CD4-positive, alpha-beta T cell treated with Interleukin-21 for 1 hour (primary cell): ENCODE measurements around the gene OCRL.
A peak's percentile ranks its signal among the peaks of the same experiment; 100 is the strongest.

Experiments used
- DNase-seq: peaks from one replicate; pipeline ENCODE4 v3.0.0-alpha.2; 2020

The OCRL gene

DNA sequence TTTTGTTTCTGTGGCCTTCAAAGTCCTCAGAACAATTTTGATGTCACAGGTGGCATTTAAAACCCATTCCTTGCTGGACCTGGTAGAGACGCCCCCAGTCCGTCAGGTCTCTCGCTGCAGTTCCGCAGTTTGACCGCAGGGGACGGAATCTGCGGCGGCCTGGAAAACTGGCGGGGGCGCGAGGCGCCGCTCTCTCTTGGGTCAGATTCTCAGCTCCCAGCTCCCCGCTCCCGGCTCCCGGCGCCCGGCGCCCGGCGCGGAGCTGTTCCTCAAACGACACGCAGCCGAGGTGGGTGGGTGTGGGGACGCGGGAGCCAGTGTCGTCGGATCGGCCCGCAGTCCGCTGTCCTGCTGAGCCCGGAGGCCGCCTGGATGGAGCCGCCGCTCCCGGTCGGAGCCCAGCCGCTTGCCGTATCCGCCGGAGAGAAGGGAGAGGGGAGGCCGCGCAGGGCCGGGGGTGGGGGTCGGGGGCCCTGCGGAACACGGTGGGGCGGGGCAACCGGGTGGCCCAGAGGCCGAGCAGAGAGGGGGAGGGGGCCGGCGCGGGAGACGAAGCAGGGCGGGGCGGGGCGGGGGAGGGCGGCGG lies at the start of gene OCRL:
TSS of gene OCRL (plus strand) at position 192 of the 586 bp plus-strand sequence. CDS start at position 373, 181 bp downstream.
- DNase-seq, result peak; percentile 52

DNA sequence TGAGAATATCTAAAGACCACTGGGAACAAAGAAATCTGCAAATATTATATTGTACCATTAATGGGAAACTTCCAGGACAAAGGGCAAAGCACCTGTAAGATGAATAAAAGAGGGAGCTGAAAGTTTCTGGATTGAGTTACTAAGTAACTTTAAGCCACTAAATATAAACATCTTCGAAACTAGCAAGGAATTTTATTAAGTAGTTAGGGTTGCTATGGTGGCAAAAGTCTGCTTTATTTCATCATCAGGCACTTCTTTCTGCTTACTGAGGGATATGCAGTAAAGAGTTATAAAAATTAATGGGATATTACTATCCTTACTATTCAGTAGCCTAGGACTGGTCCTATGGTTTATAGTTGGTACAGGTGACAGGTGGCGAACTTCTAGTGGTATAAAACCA lies 49.7 kb upstream of the OCRL start:
- DNase-seq, result no peak

DNA sequence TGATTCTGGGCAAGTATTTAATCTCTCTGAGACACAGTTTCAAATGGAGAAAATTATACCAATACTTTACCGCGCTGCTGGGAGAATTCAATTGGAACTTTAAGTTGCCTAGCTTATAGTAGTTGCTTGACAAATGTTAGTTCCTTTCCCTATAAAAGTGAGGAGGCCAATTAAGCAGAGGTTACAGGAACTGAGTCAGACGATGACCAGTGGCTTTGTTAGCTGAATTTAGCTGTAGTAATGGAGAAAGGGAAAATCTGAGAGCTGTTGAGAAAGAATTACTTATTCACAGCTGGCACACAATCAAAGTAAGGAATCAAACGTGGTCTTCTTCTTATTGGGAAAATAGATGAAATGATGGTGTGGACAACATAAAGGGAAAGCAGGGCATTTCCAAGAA lies 46.4 kb upstream of the OCRL start:
- DNase-seq, result no peak

DNA sequence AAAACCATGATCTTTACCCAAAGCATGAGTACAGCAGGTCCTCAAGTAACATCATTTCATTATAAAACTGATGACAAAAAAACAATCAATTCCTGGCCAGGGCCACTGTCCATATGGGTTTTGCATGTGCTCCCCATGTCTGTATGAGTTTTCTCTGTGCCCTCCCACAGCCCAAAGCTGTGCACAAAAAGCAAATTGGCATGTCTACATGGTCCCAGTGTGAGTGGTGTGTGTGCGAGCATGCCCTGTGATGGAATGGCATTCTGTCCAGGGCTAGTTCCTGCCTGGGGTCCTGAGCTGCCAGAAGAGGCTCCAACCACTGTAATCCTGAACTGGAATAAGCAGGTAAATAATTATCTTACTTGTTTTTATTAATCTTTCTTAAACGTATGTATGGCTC lies 45.2 kb upstream of the OCRL start:
- DNase-seq, result no peak

DNA sequence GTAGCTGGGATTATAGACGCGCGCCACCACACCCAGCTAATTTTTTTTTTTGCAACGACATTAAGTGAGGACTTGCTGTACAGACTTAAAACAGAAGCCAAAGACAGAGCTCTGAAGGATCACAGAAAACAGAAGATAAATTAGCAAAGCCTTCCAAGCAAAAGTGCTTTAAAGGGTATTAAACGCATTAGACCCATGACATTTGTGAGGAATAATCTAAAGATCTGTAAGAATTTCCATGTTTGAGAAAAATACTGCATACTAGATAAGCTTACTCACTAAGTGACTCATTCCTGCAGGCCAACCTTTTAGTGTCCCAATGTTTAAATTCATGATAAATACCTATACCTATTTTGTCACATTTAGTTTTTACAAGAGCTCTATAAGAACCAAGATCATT lies 44.2 kb upstream of the OCRL start:
- no peak for DNase-seq

DNA sequence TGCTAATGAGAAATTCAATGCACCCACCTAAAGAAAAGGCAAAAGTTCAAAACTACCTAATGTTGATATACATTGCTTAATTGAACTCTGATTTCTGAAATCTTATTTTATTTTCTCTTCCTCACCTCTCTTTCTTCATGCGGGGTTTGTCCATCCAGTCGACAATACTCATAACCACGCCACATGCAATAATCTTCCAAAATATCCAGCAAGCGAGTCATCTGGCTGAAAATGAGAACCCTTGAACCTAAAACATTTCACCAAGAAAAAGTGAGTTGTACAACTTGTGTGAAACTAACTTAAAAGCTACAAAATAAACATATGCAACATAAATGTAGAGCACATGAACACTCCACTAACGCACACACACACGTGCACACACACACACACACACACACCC lies 43.4 kb upstream of the OCRL start:
- DNase-seq, result no peak

DNA sequence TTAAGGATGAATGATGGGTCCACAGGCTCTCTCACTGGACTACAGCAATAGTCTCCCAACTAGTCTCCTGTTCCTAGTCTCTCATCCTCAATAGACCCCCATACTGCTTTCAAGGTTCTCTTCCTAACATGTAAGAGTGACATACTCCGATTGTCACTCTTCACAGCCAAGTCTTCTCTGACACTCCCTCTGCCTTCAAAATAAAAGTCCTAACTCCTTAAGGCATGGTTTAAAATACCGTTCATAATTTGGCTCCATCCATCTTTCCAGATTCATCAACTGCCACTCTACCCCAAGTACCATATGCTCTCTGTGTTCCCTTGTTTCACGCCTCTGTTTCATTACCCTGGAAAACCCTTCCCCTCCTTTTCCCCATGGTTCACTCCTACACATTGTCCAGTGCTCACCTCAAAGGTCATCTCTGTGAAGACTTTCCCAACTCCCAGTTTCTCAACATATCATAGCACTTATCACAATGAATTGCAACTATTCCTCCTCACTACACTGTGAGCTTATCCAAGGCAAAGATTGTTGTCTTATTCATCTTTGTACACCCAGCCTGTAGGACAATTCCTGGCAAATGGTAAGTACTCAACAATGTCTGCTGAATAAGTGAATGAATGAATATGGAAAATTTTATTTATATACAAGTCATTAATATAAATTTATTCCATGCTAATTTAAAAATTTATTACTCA lies 42.8 kb upstream of the OCRL start:
- DNase-seq, result no peak

DNA sequence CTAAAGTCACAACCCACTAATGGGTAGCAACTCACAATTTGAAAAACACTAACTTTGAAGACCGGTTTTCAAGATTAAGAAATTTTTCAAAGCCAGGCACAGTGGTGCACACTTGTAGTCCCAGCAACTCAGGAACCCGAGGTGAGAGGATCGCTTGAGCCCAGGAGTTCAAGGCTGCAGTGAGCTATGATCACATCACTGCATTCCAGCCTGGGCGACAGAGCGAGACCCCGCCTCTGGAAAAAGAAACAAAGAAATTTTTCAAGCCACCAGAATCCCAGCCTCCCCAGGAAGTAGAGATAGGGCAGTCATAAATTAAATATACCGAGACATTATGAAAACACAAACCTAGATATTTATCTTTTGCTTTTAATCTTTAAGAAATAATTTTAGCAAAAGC lies 29.7 kb upstream of the OCRL start:
- DNase-seq, result no peak

DNA sequence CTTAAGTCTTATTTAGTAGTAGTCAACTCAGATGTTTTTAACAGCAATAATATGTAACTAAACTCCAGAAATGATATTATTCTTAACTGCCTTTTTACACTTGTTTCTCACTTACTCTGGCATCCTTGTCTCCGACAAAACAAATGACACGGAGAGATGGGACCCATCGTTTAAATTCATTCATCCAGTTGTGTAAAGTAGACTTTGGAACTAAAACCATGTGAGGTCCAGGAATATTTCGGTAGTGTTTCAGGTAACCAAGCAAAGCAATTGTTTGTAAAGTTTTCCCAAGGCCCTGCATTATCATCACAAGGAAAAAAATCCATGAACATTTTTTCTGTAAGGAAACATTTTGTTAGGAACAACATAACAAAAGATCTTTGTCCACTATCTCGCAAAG lies 28.4 kb upstream of the OCRL start:
- DNase-seq, result no peak

DNA sequence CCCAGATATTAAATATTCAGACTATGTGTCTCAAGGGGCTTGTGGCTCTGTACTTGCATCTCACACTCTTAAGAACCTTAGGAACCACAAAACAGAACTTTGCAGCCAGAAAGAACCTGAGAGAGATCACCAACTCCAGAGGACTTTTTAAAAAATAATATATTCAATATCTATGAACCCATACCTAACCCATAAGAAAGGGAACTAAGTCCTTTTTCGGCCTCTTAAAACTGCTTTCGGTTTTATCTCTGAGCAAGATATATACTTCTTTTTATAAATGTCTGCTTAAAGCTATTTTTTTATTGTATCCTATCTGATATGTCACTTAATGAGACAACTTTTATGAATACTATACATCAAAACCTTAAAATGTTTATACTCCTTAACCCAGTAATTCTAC lies 27.6 kb upstream of the OCRL start:
- no peak for DNase-seq

DNA sequence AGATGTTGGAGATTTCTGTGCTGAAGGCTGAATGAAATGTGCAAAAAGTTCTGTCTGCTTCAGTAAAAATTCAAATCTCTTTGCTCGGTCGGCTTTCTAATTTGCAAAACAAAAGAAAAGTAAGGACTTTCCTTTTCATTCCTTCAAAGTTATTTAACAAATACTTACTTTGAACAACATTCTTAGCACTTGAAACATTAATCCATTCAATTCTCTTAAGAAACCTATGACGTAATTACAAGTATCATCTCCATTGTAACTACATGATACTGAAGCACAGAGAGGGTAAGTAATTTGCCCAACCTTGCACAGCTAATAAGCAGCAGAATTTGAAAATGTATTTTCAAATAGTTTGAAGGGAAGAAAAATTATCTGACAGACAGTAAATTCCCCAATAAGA lies 23.7 kb upstream of the OCRL start:
- no peak for DNase-seq

DNA sequence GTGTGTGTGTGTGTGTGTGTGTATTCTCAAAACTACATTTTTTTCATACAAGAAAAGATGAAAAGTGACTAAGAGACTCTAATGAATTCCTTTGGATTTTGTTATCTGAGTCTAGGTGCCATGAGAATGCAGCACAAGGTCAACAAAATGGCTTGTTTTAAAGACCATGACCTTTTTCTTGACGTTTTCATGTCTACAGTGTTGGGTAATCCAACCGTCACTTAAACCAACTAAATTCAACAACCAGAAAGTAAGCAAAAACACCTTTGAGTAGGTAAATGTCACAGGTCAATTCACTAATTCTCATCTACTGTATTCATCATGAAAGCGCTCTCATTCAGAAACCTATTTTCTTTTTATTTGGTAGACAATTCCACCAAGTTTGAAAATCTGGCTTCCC lies 19.9 kb upstream of the OCRL start:
- no peak for DNase-seq

DNA sequence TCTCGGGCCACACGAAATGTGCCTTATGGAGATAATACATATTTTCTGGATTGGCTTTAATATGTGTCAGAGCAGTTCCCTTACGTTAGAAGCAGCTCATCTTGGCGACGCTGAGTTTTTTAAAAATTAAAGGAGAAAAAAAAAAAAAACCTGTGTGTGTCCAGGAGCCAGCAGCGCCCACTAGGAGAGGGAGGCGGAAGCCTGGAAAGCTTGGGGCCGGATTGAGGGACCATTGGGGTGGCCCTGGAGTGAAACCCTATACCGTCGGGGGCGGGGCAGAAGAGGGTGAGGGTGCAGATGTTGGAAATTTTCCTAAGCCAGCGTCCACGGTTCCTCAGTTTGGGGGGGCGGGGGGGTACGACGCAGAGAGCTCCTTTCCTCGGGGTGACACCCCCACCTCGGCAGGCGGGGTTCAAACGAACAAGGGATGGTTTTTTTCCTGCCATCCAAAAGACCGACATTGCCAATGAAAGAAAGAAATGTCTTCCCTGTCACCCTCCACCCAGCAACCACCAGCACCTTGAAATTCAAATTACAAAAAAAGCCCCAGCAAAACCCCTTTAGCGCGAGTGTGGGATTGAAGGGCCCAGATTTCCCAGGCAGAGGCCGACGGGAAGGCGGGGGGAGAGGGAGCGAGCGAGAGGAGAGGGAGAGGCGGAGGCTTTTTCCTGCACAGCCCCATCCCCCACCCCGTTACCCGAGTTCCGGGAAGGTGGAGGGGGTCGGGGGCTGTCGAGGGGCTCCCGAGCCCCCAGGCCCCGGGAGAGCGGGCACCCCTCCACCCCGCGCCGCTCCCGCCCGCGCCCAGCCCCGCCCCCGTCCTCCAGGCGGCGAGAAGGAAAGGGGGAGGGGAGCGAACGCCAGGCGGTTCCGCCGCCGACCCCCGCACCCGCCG lies 17.6 kb upstream of the OCRL start:
- DNase-seq, result no peak

DNA sequence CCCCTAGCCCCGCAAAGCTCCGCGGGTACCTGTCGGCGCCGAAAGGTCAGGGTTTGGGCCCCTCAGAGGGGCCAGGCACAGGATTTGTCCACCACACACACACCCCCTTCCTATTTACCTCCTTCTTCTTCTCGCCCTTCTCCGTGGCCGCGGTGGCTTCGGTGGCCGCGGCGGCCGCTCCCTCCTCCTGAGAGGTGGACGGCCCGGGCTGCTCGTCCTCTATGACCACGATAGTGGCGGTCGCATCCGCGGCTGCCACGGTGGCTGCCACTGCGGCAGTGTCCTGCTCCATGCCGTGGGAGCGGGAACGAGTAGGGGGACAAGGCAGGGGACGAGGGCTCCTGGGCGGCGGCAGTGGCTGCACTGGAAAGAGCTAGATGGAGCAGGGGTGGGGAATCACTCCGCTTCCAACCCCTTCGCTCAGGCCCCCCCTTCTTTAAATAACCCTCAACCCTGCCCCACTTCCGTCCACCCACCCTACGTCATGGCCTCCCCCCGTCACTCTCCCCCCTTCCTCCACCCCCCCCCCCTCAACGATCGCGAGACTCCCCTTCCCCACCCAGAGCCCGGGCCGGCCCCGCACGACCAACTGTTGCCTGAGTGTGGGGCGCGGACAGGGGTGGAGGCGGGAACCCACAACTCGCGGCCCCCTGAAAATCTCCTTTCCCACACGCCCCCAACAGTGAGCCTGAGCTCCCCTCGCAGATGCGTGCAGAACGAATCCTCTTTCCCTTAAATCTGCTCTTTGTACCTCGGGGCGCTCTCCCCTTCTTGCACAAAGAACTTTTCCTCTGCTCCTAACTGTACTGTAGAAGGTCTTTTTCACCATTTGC lies 16.8 kb upstream of the OCRL start, which contains the start of gene SMARCA1:
TSS of gene SMARCA1 (minus strand) at position 412 of the 833 bp plus-strand sequence. CDS start at position 292, 120 bp downstream.
- DNase-seq, result no peak

DNA sequence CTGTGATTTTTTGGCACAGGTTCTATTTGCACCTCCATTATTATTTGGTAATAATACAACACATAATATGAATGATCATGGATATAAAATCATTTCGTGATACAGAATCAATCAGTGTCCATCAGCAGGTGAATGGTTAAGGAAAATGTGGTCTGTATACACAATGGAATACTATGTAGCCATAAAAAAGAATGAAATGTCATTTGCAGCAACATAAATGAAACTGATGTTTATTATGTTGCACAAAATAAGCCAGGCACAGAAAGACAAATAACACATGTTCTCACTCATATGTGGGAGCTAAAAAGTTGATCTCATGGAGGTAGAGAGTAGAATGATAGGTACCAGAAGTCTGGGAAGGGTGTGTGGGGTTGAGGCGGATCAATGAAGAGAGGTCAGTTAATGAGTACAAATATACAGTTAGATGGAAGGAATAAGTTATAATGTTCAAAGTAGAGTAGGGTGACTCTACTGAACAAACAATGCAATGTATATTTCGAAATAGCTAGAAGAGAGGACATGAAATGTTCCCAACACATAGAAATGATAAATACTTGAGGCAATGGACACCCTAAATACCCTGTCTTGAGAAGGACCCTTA lies 15.7 kb upstream of the OCRL start:
- DNase-seq, result no peak

DNA sequence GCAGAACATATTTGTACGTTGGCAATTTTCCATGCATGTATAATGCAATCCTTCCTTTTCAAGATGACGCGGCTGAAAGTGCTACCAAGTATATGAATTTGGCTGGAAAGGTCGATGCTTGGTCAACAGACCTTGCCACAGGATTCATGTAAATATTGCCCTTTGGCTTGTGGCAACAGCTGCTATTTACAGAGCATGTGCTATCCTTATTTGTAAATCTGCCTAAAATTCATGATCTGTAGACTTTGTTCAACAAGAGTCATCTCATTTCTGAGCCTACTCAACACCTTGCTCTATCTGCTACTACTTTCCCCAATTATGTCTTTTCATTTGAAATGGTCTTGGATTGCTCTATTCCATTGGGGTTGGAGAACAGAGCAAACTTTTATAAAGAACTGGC lies 14.9 kb upstream of the OCRL start:
- no peak for DNase-seq

DNA sequence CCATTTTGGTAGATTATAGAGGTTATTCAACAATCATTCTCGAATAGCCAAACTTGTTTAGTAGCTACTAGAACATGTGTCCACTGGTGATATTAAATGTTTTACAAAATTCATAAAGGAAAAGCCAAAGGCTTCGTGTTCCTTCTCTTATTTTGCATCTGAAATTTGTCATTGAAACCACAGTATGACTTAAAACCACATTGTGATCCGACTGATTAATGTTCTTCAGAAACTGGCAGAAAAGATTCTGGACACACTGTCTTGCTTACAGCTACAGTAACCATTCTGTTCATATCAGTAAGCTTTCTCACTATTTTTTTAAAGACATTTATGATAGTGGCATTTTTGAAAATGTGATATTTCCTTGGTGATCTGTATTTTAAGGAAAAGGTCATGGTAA lies 14.2 kb upstream of the OCRL start:
- DNase-seq, result no peak

DNA sequence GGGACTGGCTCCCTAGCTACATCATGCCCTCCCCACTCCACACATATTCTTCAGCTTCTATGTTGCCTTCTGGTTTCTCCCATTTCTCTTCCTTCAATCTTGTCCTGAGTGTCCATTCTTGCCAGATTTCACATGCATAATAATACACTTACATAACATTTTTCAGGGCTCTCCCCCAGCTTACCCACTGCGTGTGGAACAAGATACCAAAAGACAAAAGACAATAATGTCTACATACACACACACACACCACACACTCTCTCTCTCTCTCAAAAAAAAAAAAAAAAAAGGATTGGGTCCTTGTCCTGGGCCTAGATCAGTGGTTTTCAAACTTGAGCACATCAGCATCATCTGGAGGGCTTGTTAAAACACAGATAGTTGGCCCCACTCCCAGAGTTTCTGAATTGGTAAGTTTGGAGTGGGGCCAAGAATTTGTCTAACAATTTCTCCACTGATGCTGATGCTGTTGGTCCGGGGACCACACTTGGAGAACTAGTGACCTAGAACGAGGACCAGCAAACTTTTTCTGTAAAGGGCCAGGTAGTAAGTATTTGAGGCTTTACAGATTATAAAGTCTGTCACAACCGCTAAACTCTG lies 10.3 kb upstream of the OCRL start:
- no peak for DNase-seq

DNA sequence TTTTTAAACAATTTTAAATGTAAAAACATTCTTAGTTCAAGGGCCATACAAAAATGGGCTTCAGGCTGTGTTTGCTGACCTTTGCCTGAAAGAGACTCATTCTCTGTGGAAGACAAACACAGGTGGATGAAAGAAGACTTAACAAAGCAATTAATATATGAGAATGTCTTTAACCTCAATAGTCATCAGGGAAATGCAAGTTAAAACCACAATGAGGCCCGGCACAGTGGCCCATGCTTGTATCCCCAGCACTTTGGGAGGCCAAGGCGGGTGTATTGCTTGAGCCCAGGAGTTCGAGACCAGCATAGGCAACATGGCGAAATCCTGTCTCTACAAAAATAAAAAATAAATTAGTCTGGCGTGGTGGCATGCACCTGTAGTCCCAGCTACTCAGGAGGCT lies 9.6 kb upstream of the OCRL start:
- no peak for DNase-seq

DNA sequence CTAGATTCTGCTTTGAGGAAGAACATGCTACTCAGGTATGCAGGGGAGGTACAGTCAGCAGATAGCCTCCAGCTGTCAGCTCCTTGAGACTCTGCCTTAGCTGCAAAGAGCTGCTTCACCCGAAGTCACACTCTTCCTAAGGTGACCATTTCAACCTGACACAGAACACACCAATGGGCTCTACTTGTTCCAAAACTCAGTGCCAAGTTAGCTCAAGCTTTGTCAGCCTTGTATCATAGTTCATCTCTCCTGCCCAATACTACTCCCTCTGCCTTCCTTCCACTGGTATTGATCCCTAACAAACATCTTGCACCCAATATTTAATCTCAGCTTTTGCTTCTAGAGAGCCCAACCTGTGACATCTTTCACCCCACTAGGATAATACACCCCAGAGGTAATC lies 8.9 kb upstream of the OCRL start:
- no peak for DNase-seq

DNA sequence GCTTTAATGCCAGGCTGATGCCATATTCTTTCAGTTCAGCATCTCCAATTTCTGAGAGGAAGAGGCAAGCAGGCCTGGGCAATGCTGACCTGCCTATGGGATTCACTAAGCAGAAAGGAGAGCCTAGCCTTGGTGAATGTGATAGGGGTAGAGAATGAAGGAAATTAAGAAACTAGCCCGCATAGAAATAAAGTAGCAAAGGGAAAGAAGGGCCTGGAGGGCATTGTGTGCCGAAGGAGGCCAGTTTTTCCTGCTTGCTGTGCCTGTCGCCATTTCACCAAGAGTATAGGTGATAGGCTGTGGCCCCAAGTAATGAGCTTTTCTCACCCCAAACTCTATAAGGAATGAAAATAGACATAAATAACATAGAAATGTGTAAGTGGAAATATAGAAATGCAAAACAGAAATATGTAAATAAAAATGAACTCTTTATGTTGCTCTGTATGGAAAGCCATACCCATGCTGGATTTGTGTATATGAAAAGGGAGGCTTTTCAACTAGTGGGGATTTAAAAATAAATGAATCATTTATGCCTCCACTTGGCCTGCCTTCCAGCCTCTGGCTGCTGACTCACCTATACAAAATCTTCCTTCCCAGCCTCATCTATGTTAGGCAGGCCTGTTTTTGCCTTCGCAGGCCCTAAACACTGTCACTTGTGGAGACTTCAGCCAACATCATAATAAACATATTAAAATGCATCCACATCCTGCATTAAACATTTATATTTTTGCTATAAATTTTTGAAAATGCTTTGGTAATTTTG lies 5.1 kb upstream of the OCRL start:
- no peak for DNase-seq
